ENCODE measurements around the gene RBBP6. TPM values are rescaled to one million over a fixed set of nuclear protein-coding genes. Genes with fewer than 3 reads are reported as not detected.
A peak's percentile ranks its signal among the peaks of the same experiment; 100 is the strongest.

The RBBP6 gene
- total RNA-seq, 1 donor from 2014 or later: 85.3 TPM

DNA sequence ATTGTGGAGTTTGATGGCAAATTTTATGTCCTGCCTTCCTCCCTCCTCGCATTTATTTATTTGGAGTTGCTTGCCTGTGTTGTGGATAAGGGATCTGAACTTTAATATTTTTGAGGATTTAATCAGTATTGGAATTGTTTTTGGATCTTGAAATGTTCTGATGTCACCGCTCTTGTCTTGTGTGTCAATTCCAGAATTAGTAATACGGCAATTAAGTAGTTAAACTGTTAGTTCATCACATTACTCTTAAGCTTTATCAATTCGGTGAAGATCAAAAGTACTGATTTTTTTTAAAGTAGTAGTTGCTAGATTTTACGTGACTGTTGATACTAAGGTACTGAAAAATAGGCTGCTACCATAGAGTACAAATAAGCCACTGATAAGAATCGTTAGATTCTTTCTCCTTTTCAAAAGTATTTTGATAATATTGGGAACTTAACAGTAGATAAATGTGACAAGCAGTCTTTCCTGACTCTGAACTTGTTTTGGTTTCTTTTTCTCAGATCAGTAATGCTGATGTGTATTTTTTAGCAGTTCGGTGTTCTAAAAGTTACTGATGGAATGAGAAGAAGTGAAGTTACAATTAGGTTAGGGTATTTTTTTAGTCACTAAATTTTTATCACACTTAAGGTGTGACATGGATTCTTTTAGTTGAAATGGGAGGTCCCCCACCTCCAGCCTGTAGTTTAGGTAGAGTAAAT, 2.0 kb downstream of the RBBP6 start:
- Mint-ChIP-seq H3K36me3 (ENCODE audit: low read depth) (peaks cover 50% of the 10 kb centered on the region), H3K27me3 (no peaks in the 10 kb centered on the region), H3K4me3 (peak overlapping the region; percentile 100), H3K9me3 (no peaks in the 10 kb centered on the region), H3K27ac (peak overlapping the region; percentile 65), H3K4me1 (peaks cover 57% of the 10 kb centered on the region)
- DNase-seq (no peak), ATAC-seq (ENCODE audit: low read depth) (no peak)
- TF ChIP-seq, protein P1, sequence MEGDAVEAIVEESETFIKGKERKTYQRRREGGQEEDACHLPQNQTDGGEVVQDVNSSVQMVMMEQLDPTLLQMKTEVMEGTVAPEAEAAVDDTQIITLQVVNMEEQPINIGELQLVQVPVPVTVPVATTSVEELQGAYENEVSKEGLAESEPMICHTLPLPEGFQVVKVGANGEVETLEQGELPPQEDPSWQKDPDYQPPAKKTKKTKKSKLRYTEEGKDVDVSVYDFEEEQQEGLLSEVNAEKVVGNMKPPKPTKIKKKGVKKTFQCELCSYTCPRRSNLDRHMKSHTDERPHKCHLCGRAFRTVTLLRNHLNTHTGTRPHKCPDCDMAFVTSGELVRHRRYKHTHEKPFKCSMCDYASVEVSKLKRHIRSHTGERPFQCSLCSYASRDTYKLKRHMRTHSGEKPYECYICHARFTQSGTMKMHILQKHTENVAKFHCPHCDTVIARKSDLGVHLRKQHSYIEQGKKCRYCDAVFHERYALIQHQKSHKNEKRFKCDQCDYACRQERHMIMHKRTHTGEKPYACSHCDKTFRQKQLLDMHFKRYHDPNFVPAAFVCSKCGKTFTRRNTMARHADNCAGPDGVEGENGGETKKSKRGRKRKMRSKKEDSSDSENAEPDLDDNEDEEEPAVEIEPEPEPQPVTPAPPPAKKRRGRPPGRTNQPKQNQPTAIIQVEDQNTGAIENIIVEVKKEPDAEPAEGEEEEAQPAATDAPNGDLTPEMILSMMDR (IDR thresholded peaks at IDR 0.05): no peak
- POLR2A ChIA-PET: interaction anchor here (0.7 to 1.2 kb wide), 3 partner anchors 8 to 1044 kb away, joined by 4 to 5 read pairs (median 5); no protein-coding TSS in a partner anchor
- intact Hi-C loops (cut with micrococcal nuclease): loop anchor here (2.0 kb wide), 1 partner anchor 15 kb away; no protein-coding TSS in a partner anchor
- CTCF ChIA-PET: interaction anchor here (1.4 kb wide), 1 partner anchor 24 kb away, joined by 3 read pairs; no protein-coding TSS in a partner anchor

DNA sequence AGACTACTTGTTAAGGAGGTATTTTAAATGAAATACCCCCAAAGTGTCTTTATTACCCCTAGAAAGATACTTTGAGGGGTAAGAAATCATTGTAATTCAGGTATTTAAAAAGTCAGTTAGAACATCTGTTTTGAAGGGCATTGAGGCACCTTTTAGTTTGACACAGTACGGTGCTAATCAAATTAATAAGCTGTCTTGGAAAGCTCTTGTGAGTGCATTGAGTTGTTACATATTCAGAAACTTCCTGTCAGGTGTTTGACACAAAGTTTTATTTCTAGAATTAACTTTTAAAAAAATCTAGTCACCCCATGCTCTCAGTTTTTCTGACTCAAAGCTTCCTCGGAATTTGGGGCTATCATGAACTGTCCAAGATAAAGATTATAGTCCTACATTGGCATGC, 4.6 kb downstream of the RBBP6 start:
- H3K9me3 Mint-ChIP-seq: no peaks in the 10 kb centered on the region
- peak overlapping the region; percentile 48 for H3K4me3 Mint-ChIP-seq
- ATAC-seq (ENCODE audit: low read depth) (no peak), DNase-seq (no peak)
- no peak overlapping the region for H3K27ac Mint-ChIP-seq
- H3K36me3 Mint-ChIP-seq (ENCODE audit: low read depth): peaks cover 68% of the 10 kb centered on the region
- TF ChIP-seq, protein P1 (IDR thresholded peaks at IDR 0.05): no peak
- H3K27me3 Mint-ChIP-seq: no peaks in the 10 kb centered on the region
- ChIA-PET POLR2A (no interaction called here), CTCF (no interaction called here)
- peaks cover 60% of the 10 kb centered on the region for H3K4me1 Mint-ChIP-seq
- intact Hi-C loops (cut with micrococcal nuclease): no loop called here

DNA sequence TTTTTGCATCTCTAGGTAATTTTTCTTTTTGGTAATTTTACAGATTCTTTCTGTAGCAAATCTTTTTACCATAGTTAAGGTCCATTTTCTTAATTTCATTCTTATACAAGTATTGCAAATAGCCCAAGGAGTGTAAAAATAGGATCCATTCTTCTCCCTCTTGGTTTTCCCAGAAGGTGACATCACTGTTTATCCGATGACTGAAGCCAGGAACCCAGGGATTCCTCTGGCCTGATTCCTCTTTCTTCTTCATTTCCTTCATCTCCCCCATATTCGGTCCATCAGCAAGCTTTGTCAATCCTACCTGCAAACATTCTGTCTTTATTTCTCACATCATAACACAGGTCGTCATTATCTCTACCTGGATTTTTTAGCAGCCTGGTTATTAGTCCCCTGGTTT, 5.3 kb downstream of the RBBP6 start:
- POLR2A ChIA-PET: no interaction called here
- H3K27ac Mint-ChIP-seq: no peak overlapping the region
- H3K36me3 Mint-ChIP-seq (ENCODE audit: low read depth): peaks cover 70% of the 10 kb centered on the region

DNA sequence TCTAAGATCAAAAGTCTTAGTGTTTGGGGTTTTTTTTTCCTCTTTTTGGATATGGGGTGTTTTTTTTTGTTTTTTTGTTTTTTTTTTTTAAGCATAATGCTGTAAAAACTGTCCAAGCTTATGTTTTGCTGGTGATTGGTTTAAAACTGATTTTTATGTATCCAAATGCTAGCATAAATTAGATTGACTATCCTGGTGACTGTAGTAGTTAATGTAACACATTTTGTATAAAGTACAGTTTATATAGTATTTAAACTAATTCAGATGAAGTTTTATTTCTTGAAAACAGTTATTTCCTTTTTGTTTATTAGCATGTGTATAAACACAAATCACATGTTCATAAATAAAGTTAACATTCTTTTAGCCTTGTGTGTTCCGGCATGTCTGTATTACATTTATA, 10.9 kb downstream of the RBBP6 start:
- no peaks in the 10 kb centered on the region for H3K27me3 Mint-ChIP-seq
- no peaks in the 10 kb centered on the region for H3K9me3 Mint-ChIP-seq
- intact Hi-C loops (cut with micrococcal nuclease): no loop called here
- no peak for ATAC-seq (ENCODE audit: low read depth)
- ChIA-PET POLR2A (interaction anchor here (0.6 to 1.9 kb wide), 2 partner anchors 10 to 17 kb away, joined by 5 read pairs; no protein-coding TSS in a partner anchor), CTCF (no interaction called here)
- TF ChIP-seq, protein P1 (IDR thresholded peaks at IDR 0.05): no peak
- H3K27ac Mint-ChIP-seq: no peak overlapping the region
- DNase-seq: no peak
- no peak overlapping the region for H3K4me3 Mint-ChIP-seq
- peaks cover 18% of the 10 kb centered on the region for H3K4me1 Mint-ChIP-seq
- H3K36me3 Mint-ChIP-seq (ENCODE audit: low read depth): peaks cover 75% of the 10 kb centered on the region

More for the DNA sequence above, 5.3 kb downstream of the RBBP6 start:
- Mint-ChIP-seq H3K4me3 (no peak overlapping the region), H3K4me1 (peaks cover 61% of the 10 kb centered on the region), H3K9me3 (no peaks in the 10 kb centered on the region), H3K27me3 (no peaks in the 10 kb centered on the region)
- TF ChIP-seq, protein P1 (IDR thresholded peaks at IDR 0.05): no peak
- intact Hi-C loops (cut with micrococcal nuclease): no loop called here
- CTCF ChIA-PET: no interaction called here
- DNase-seq: no peak
- ATAC-seq (ENCODE audit: low read depth): no peak

DNA sequence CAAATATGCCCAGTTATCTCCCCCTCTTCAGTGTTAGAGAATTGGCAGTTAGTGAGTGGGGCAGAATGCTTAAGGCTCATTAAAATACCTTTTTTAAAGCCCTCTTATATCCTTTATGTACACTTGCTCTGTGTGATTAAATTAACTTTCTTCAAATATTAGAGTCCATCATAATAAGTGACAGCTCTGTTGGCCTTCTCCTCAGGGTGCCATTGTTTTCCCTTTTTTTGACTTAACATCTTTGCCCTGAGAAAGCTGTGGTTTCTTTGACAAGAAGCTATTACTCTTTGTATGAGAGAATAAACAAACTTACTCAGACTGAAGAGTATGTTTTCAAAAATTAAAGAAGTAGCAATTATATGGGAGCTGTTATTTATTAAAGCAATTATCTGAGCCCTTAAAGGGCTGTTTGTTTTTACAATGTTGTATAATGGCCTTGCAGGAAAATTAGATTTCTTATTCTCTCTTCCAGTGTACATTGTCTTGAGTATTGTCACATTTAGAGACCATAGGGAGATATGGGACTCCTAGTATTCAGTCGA, 13.4 kb downstream of the RBBP6 start:
- POLR2A ChIA-PET: interaction anchor here (0.6 kb wide), 1 partner anchor 33 kb away, joined by 9 read pairs; no protein-coding TSS in a partner anchor
- Mint-ChIP-seq H3K27ac (no peak overlapping the region), H3K36me3 (ENCODE audit: low read depth) (peaks cover 78% of the 10 kb centered on the region), H3K4me3 (no peak overlapping the region), H3K27me3 (no peaks in the 10 kb centered on the region), H3K9me3 (no peaks in the 10 kb centered on the region), H3K4me1 (peaks cover 7% of the 10 kb centered on the region)
- intact Hi-C loops (cut with micrococcal nuclease): no loop called here
- no peak for DNase-seq
- TF ChIP-seq, protein P1 (IDR thresholded peaks at IDR 0.05): no peak
- CTCF ChIA-PET: no interaction called here
- no peak for ATAC-seq (ENCODE audit: low read depth)
